ENCODE results near the gene FAM20A. TPM values are rescaled to one million over a fixed set of nuclear protein-coding genes. Genes with fewer than 3 reads are reported as not detected.

The FAM20A gene
- 0.16 and 0.37 TPM in 2 replicates for total RNA-seq
- 0.73 TPM for polyA plus RNA-seq (2012)

DNA sequence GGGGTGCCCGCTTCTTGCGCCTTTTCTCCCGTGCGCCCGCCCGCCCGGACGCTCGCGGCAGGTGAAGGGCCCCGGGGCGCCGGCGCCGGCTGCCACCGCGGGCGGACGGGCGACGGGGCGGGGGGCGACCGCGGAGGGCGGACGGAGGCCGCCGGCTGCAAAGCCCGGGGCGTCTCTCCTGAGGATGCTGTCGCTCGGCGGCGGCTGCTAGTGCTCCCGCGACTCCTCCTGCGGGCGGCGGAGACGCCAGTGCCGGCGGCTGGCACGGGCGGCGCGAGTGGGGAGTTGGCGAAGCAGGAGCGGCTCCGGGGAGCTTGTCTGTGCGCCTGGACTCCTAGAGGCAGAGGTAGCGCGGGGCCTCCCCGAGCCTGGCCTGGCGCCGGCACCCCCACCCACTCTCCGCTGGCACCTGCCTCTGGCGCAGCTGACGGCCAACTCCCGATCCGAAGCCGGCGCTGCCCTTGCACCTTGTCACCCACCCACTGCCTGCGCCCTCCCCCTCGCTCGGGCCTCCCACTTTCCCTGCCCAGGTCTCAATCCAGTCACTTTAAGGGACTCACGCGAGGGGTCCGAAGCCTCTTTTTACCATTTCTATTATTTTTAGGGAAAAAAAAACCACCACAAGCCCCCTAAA is at the start of gene FAM20A:
Gene FAM20A, minus strand, starts transcription at position 437 of the 634 bp plus-strand sequence. CDS start 701 bp downstream, outside the sequence.
- DNase-seq (ENCODE audit: low read depth), result no peak

DNA sequence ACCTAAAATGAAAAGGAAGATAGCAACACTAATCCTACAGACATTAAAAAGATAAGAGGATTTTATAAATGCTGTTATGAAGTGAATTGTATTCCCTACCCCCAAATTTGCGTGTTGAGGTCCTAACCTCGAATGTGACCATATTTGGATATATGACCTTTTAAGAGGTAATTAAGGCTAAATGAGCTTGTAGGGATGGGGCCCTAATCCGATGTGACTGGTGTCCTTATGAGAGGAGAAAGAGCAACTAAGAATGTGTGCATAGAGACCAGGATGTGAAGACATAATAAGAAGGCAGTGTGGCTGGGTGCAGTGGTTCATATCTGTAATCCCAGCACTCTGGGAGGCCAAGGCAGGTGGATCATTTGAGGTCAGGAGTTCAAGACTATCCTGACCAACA is 48.2 kb upstream of the FAM20A start:
- no peak for DNase-seq (ENCODE audit: low read depth)

- no peak for DNase-seq (ENCODE audit: low read depth)
Observed at GRCh38 chr17:68646626-68647526, 45.7 kb upstream of the FAM20A start.

DNA sequence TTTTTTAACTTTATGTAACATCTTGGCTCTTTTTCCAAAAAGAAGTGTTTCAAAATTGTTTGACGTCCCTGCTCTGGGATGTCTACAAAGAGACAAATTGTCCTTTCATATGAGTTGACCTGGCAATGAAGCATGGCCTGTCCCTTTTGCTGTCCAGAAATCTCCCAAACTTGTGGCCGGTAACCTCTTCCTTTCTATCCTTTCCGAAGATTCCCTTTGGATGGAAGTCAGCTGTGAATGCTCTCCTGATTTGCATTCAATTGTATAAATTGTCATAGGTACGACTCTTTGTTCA is 40.9 kb upstream of the FAM20A start:
- no peak for DNase-seq (ENCODE audit: low read depth)

DNA sequence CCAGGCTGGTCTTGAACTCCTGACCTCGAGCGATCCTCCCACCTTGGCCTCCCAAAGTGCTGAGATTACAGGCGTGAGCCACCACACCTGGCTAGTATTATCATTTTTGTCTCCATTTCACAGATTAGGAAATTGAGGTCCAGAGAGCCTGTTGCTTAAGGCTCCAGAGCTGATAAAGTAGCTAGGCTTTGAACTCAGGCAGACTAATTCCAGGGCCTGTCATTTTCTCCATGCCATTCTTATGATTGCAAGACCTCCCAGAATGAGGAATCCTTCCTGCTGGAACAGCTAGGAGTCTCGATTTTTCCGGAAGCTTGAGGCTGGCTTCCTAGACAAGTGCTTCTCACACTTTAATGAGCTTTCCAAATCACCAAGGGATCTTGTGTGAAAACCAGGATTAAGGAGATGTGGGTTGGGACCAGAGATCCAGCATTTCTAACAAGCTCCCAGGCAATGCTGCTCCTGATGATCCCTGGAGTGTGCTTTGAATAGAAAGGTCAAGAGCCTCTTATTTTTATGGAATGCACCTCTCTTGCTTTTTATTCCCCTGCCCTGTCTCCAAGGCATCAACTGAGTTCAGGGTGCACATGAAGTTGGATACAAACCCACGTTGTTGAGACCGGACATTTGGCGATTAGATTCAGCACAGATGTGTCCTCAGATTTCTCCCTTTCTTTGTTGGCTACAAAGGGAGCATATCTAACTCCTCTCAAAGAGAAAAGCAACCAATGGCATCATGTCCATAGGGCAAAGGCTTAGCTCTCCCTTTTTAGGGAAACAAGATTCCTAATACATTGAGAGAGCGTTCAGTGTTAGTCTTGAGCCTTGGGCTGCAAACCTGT is 40.3 kb upstream of the FAM20A start:
- DNase-seq (ENCODE audit: low read depth), result no peak

DNA sequence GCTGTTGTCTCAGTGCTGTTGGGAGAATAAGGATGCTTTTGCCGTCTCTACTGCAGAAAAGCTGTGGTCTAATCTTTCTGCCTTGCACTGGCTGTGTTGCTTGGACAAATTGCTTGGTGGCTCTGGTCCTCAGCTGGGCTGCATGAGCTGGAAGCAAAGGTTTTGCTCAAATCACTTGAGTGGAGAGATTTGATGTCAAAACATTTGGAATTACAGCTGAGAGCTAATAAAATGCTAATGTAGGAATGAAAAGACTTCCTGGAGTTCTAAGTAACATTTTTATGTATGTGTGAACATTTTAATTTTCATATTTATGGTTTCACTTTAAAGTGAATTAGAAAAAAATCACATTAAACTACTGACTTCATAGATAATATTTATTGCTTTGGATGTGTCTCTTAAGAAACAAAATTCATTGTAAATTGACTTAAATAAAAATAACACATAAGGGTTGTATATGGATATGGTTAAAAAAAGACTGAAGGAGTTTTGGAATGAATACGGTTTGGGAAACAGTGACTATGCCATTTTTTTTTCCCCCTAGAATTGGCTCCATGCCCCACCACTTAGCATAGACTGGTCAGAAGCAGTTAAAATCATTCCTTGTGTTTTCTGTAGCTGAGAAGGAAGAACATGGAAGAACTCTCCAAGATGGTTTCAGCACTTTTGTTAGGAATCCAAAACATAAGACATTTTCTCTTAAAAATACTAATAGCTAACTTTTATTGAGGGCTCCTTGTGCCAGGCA is 39.2 kb upstream of the FAM20A start:
- peak; percentile 34 for DNase-seq (ENCODE audit: low read depth)

DNA sequence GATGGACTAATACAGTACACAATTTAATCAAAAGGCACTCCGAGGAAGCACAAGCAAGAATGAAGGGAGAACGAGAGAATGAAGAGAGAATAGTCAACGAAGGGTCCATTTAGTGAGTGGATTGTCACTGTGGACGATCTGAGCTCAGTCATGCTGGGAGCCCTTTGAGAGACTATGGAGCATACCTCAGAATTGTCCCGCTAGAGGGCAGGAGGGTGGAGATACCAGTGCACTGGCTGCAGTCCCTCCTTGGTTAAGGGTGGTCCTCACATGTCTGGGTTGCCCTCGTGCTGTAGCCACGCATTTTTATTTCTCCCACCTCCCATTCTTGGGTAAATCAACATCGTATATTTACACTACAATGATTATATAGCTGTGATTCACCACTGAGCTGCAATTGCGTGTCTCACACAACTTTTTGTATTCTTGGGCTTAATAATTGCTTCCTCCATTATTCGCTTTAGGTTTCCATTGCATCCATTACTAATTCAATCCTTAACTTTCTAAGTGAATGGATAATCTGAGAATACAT is 33.2 kb upstream of the FAM20A start:
- no peak for DNase-seq (ENCODE audit: low read depth)

DNA sequence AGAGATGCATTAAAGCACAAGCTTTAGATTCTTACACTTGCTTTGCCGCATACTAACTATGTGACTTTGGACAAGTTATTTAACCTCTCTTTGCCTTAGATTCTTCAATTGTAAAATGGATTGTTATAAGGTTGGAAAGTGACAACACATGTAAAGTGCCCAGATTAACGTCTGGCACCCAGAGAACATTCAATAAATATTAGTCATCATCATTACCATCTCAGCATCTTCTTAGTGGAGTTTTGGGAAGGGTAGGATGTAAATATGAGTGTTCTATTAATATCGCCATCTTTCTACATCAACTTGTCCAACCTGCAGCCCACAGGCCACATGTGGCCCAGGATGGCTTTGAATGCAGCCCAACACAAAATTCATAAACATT is 27.4 kb upstream of the FAM20A start:
- DNase-seq (ENCODE audit: low read depth), result no peak

- no peak for DNase-seq (ENCODE audit: low read depth)
Observed at GRCh38 chr17:68627956-68628575, 26.9 kb upstream of the FAM20A start.

DNA sequence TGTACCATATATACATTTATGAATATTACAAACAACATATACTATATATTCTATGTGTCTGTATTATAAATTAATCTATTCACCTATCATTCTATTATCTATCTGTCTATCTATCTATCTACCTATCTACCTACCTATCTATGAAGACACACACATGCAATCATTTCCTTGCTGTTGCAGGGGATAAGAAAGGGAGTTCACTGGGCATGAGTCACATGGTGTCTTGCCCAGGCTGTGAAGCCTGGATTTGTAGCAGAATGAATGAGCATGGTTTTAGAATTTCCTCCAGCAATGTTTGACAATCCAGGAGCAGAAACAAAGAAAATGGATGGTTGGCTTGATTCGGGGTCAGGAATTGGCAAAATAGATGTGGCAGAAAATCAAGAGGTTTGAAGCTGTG is 23.2 kb upstream of the FAM20A start:
- DNase-seq (ENCODE audit: low read depth), result no peak

DNA sequence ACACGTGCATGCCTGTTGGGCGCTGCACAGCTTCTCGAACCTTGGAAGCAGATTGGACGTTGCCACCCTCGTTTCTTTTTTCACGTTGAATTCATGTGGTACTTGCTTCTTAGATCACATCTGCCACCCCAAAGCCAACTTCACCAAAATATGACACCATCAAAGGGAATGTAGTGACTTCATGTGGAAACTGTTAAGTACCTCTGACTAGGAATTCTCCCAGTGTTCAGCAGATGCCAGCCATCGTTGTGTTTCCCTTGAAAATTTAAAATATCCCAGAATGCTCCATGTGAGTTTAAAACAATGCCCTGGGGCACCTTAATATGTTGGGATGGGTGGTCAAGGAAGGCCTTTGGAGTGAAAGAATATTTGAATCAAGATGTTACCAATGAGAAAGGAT is 22.6 kb upstream of the FAM20A start:
- no peak for DNase-seq (ENCODE audit: low read depth)

DNA sequence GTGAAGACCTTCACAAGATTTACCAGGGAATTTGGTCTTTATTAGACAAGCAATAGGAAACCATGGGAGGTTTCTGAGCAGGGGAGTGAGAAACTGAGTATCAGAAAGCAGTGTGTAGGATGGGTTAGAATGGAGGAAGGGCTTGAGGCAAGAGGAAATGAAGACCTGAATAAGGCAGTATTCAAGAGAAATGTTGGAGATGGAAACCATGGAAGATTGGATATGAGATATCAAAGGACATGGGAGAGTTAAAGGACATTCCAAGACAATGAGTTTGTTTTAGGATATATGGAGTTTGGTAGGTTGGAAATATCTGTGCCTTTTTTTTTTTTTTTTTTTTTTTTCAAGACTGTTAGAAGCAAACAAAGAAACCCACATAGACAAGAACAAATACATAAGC is 21.3 kb upstream of the FAM20A start:
- no peak for DNase-seq (ENCODE audit: low read depth)

GRCh38 chr17:68621065-68621464 is 19.9 kb upstream of the FAM20A start:
- DNase-seq (ENCODE audit: low read depth), result no peak

- DNase-seq (ENCODE audit: low read depth), result no peak
Observed at GRCh38 chr17:68616334-68616733, 15.2 kb upstream of the FAM20A start.

DNA sequence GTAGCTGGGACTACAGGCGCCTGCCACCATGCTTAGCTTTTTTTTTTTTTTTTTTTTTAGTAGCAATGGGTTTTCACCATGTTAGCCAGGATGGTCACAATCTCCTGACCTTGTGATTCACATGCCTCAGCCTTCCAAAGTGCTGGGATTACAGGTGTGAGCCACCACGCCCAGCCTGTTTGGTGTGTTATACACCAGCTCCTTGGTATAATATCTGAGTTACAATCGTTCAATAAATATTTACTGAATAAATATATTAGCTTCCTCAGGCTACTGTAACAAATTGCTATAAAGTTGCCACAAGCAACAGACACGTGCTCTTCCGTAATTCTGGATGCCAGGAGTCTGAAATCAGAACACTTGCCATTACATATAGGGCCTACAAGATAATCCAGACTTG is 13.6 kb upstream of the FAM20A start:
- DNase-seq (ENCODE audit: low read depth), result no peak

GRCh38 chr17:68613739-68614298 is 12.7 kb upstream of the FAM20A start:
- DNase-seq (ENCODE audit: low read depth), result peak; percentile 65

GRCh38 chr17:68612923-68613292 is 11.7 kb upstream of the FAM20A start:
- no peak for DNase-seq (ENCODE audit: low read depth)

DNA sequence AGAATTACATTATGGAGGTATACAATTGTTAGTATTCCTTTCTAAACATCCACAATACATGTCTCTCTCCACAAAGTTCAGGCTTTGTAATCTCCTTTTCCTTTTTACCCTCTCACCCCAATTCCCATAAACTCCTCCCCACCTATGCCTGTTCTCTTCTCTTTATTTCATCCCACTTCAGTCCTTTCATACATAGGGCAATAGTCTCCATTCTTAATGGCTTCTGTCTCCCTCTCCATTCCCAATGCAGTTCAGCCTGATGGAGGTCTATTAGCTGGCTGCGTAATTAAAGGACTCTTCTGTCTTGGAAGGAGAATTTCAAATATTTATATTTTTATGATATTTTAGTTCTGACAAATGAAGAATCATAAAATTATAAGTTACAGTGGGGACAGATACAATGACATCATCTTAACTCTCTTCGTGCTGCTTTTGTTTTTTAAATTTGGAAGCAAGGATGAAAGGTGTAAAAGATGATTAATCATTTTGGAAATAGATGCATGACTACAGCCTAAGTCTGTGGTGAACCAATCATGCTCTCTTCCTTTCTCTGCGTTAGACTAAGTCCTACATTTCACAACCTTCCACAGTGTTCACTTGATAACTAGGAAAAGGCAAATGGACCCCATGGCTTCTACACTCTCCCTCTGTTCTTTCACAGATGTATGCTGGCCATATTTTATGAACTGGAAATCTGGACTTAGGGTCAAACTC is 11.2 kb upstream of the FAM20A start:
- no peak for DNase-seq (ENCODE audit: low read depth)

DNA sequence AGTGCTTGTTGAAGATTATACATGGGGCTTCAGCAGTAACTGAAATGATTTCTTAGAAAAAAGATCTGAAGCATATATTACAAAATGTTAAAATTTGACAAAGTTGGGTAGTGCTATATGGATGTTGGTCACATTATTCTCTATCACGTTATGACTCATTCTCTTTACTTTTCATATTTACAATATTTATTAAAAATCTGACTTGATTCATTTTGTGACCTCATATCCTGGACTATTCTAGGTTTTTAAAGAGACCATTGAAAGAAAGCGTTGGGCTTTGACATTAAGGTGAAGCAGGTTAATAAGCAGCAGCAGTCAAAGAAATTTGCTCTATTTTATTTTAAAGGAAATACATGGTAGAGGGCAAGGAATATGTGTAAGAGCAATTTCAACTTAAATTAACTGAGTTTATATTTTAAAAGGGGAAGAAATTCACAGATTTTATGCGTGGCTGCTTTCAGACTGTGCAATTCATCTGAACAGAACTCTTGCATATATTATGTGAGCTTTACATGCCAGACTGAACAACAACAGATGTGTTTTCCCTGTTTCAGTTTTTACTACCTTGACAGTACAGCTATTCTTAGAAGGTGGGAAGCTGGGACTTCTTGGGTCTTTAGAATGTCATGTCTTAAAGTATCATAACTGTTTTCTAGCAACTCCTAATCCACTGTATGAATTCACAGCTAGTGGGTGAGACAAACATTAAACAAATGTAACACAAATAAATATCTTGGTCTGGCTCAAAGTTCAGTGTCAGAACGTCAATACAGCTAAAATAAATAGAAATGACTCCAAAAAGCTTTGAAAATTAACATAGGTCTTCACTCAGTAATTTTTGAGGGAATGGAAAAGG is 10.4 kb upstream of the FAM20A start:
- DNase-seq (ENCODE audit: low read depth), result no peak
